IPS-18c (cell line): ENCODE results near the gene MYO1A.
"Not testable (repeated sequence)": the region's sequence is repeated elsewhere in the genome, so short reads cannot be mapped to it uniquely, and the experiment has no call there.

Experiments
- H3K4me3 ChIP-seq: 2 replicates; pipeline ENCODE4 v1.7.0; 2013; ENCODE audit warnings: low read depth, mild to moderate bottlenecking, low read length, moderate library complexity; ENCODE audit not compliant: insufficient read depth
- H3K9me3 ChIP-seq: one replicate; pipeline ENCODE4 v1.6.1; 2013; ENCODE audit warnings: mild to moderate bottlenecking, low read length, moderate library complexity; ENCODE audit not compliant: control insufficient read depth, insufficient read depth

Gene MYO1A

GRCh38 chr12:56991319-56992246 lies 58.3 kb downstream of the MYO1A start:
- H3K4me3 ChIP-seq = no peak overlapping the region

GRCh38 chr12:56990648-56991318 lies 59.1 kb downstream of the MYO1A start:
- Histone ChIP-seq H3K9me3 (no peaks in the 10 kb centered on the region), H3K4me3 (no peak overlapping the region)

More at GRCh38 chr12:56991319-56992246, 58.3 kb downstream of the MYO1A start:
- H3K9me3 ChIP-seq = no peaks in the 10 kb centered on the region

GRCh38 chr12:56989861-56990610 lies 59.9 kb downstream of the MYO1A start:
- Histone ChIP-seq H3K4me3 (no peak overlapping the region), H3K9me3 (no peaks in the 10 kb centered on the region)

DNA sequence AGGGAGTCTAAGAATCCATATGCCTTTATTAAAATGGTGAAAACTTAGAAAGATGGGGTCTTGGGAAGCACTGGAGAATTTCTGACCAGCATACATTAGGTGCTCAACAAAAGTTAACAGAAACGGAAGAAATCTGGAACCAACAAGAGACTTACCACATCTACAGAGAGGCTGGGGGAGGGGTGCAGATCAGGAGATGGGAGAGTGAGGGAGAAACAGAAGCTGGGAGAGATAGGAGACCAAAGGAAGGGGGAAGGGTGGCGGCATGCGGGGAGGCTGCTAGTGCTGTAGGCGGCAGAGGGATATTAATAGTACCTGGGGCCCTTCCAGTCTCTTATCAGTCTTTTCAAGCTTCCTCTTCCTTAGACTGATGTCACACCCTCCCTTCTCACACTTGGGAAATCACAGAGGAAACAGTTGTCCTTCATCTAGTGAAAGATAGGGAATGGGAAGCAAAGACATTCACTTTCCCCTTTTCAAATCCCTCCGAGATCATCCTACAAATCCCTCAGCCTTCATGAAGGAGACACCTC lies 61.7 kb downstream of the MYO1A start:
- no peaks in the 10 kb centered on the region for H3K9me3 ChIP-seq
- no peak overlapping the region for H3K4me3 ChIP-seq

GRCh38 chr12:56987551-56988053 lies 62.3 kb downstream of the MYO1A start:
- no peak overlapping the region for H3K4me3 ChIP-seq
- H3K9me3 ChIP-seq = no peaks in the 10 kb centered on the region

- Histone ChIP-seq H3K9me3 (no peaks in the 10 kb centered on the region), H3K4me3 (no peak overlapping the region)
Measured at GRCh38 chr12:56987011-56987410, 62.9 kb downstream of the MYO1A start.

DNA sequence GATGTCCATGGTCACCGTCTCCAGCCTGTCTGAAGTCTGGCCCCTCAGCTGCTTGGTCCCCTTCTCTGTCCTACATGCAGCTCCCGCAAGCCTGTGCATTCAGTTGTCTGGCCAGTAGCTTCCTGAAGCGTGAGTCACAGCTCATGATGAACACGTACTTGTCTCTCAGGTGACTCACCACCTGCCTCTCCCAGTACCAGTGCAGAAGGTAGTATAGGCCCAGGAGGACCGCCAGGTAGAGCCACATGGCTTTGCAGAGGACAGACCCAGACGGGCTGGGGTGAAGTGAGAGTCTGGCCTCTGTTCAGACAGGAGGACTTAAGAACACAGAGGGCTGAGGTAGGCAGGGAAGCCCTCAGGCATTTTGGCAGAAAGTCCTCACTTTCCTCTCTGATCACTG lies 64.2 kb downstream of the MYO1A start:
- not testable (repeated sequence) for H3K4me3 ChIP-seq, H3K9me3 ChIP-seq

- H3K4me3 ChIP-seq = no peak overlapping the region
- no peaks in the 10 kb centered on the region for H3K9me3 ChIP-seq
Measured at GRCh38 chr12:56983386-56983785, 66.5 kb downstream of the MYO1A start.

DNA sequence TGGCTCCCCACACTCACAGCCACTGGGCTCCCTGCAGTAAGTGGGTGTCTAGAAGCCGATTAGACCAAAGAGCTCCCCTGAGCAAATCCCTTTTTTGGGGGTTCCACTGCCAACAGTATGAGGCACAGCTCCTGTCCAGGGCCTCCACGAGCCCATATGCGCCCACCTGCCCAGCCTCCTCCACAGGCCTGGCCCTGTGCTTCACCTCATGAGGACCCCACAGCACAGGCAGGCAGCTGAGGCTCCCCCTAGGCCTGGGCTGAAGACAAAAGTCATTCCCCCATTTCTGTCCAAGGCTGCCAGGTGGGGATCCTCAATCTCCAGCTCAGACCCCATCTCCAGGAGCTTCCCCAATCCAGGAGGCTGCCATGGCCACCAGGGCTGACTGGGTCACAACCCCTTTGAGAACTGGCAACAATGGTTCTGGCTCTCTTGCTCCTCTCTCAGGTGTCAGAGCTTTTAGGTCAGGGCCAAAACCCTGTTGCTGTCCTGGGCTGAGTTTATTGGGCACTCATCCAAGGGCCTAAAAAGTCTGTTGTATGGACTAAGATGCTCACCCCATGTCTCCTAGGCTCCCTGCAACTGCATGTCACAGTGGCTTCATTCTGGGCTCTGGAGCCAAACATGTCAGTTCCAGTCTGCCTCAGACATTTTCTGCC lies 67.2 kb downstream of the MYO1A start:
- H3K9me3 ChIP-seq = not testable (repeated sequence)

GRCh38 chr12:56980941-56981530 lies 68.9 kb downstream of the MYO1A start:
- H3K4me3 ChIP-seq = no peak overlapping the region
- H3K9me3 ChIP-seq = no peaks in the 10 kb centered on the region

More for the DNA sequence above, 67.2 kb downstream of the MYO1A start:
- H3K4me3 ChIP-seq = not testable (repeated sequence)

DNA sequence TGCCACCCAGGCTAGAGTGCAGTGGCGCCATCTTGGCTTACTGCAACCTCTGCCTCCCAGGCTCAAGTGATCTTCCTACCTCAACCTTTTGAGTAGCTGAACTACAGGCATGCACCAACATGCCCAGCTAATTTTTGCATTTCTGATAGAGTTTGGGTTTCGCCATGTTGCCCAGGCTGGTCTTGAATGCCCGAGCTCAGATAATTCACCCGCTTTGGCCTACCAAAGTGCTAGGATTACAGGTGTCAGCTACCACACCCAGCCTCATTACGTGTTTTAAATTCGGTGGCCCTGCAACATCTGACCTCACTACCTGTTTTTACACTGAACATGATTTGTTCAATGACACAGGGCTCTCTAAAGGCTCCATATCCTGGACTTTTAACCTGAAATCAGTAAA lies 69.7 kb downstream of the MYO1A start:
- Histone ChIP-seq H3K4me3 (no peak overlapping the region), H3K9me3 (no peaks in the 10 kb centered on the region)

- Histone ChIP-seq H3K9me3 (no peaks in the 10 kb centered on the region), H3K4me3 (no peak overlapping the region)
Measured at GRCh38 chr12:56979628-56980027, 70.3 kb downstream of the MYO1A start.
